UCSD-AML1 (cell line): ENCODE results near the gene HYAL2.

ENCODE experiments used
- DNase-seq: peaks from one replicate; lab custom pipeline; 2025; ENCODE audit not compliant: unreplicated experiment; lab: John Stamatoyannopoulos, UW

HYAL2 gene

DNA sequence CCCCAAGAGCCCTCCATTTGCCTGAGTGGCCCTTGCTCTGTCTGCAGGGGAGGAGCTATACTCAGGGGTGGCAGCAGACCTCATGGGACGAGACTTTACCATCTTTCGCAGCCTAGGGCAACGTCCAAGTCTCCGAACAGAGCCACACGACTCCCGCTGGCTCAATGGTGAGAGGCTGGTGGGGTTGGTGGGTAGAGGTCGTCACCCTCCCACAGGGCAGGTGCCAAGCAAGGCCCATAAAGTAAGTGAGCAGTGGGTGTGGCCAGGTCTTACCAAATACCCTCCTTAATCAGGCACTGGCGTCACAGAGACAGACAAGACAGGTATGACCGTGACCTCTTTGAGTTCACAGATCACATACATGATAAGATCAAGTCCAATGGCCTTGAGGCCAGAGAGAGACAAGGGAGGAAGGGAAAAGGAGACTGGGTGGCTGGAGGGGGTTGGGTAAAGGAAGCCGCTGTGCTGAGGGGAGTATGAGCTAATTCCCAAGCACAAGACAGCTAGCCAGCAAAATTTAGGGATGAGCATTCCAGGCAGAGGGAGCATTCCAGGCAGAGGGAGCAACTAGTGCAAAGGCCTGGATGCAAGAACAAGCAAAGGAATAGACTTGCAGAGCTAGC, 51.1 kb downstream of the HYAL2 start:
- no peak for DNase-seq

DNA sequence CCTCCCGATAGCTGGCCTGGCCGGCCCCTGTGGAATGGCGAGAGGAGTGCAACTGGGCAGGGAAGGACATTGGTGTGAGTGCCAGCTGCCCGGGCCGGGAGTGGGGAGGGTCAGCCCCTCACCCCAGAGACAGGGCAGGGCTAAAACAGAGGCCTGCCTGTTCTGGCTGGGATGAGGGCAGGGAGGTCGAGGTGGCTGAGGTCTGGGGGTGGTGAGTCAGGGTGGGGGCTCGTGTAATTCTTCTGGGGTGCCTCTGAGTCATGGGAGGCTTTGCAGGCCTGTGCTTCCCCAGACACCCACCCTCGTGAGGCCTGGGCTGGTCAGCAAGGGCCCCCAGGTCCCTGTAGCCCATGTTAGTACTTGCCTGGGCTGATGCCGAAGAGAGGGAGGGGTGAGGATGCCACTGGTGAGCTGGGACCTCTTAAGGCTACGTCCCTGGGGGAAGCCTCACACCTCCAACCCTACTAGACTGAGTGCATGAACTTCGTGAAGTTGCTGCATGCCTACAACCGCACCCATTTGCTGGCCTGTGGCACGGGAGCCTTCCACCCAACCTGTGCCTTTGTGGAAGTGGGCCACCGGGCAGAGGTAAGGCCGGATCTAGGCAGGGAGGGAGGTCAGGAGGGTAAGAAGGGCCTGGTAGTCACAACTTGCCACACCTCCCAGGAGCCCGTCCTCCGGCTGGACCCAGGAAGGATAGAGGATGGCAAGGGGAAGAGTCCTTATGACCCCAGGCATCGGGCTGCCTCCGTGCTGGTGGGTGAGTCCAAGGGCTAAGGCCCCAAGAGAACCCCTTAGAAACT, 51.9 kb downstream of the HYAL2 start:
- DNase-seq, result no peak

DNA sequence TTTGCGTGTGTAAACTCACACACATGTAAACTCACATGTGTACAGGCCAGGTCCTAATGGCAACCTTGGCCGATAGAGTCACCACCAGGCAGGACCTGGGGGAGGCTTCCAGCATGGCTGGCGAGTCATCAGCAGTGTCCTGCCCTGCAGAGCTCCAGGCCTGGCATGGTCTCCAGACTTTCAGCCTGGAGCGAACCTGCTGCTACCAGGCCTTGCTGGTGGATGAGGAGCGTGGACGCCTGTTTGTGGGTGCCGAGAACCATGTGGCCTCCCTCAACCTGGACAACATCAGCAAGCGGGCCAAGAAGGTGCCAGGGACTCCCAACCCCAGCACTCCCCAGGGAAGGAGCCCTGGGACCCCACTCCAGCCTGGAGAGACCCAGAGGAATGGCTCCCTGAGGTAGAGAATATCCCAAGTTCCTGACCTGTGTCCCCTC, 52.5 kb downstream of the HYAL2 start:
- no peak for DNase-seq

DNA sequence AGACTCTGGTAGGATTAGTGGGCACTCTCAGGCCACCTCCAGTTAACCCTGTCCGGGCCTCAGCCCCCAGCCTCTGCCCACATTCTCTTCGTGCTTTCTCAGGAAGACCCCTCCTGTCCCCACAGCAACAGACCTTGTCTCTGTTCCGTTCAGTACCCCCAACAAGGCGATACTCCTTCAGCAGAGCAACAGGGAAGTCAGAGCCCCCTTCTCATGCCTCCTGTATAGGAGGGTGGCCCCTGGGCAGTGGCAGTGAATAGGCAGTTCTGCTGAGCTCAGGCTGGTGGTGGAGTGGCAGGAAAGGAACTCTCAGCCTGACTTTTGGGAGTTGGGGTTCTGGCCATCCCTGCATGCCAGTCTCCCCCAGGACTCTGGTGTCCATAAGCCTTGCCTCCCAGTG, 53.1 kb downstream of the HYAL2 start:
- DNase-seq, result no peak

DNA sequence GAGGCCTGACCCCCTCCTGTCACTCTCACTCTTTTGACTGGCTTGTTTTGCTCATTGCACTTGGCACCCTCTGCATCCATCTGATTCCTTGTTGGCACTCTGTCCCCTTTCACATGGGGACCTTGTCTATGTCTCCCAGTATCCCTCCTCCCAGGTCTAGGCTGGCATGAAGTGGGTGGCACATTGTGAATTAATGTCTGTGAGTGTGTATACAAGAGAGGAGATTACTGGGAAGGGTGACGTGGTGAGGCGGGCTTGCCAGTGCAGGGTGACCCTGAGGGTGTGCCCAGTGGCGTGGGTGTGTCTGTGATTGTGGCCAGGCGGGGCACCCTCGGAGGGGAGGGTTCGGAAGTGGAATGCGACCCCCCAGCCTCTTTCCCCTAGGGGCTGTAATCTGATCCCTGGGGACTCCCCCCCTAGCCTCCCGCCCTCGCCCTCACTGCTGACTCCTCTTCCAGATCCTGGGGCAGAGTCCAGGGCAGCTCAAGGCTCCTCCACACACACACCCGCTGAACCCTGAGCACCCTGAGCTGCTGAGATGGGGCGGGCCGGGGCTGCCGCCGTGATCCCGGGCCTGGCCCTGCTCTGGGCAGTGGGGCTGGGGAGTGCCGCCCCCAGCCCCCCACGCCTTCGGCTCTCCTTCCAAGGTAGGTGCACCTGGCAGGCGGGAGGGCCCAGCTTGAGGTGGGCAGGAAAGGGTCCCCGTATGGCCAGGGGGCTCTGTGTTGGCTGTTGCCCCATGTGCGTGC, 53.7 kb downstream of the HYAL2 start, which contains the start of gene SEMA3B:
SEMA3B (plus strand) TSS at position 445 of the 749 bp plus-strand sequence; CDS start at position 539, 94 bp downstream.
- no peak for DNase-seq

DNA sequence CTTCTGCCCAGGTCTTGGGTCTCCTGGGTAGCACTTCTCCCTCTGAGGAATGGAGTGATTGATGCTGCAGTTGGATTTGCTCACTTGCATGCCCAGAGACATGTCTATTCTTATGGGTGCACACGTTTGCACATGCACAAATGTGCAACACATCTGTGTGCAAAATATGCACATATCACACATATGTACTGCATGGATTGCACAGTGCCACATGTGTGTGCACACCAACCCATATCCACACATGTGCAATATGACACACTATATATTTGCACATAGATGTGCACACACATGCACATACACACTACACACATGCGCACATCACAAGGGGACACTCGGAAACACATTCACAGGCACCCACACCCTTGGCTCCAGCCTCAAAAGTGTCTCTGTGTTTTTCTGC, 54.3 kb downstream of the HYAL2 start:
- DNase-seq, result no peak
